HG02571 (cell line): ENCODE measurements around the gene MRPL19.
A peak's percentile ranks its signal among the peaks of the same experiment; 100 is the strongest.
"Not testable (repeated sequence)": the region's sequence is repeated elsewhere in the genome, so short reads cannot be mapped to it uniquely, and the experiment has no call there.

Experiments used
- ATAC-seq: cut with Tn5 transposase; IDR thresholded peaks from one replicate; pipeline ENCODE4 v1.9.1; 2021; ENCODE audit warnings: mild to moderate bottlenecking, moderate library complexity; ENCODE audit not compliant: unreplicated experiment

The MRPL19 gene

GRCh38 chr2:75657798-75658197 is 11.2 kb downstream of the MRPL19 start:
- no peak for ATAC-seq

- ATAC-seq, result no peak
Observed at GRCh38 chr2:75666911-75667310, 20.3 kb downstream of the MRPL19 start.

DNA sequence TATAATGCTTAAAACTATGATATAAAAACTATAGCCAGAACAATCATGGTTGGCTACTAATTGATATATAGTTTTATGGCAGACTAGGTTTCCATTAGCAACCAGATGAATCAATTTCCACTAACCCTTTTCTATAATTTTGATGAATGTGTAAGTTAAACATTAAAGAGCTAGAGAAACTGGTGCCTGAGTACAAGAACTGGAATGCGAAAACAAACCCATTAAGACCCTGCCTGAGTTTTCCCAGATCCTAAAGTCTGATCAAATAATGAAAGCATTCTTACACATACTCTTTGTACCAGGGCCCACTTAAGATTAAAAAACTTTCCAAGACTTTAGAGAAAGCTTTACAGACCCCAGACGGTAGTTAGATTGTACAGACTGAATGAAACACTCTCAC is 21.3 kb downstream of the MRPL19 start:
- ATAC-seq, result no peak

DNA sequence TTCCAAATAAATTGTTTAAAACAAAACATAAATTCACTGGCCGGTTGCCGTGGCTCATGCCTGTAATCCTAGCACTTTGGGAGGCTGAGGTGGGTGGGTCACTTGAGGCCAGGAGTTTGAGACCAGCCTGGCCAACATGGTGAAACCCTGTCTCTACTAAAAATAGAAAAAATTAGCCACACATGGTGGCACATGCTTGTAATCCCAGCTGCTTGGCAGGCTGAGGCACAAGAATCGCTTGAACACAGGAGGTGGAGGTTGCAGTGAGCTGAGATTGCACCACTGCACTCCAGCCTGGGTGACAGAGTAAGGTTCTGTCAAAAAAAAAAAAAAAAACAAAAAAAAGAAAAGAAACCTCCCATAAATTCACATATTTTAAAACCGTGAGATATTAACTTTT is 28.8 kb downstream of the MRPL19 start:
- ATAC-seq, result not testable (repeated sequence)

GRCh38 chr2:75675908-75676307 is 29.3 kb downstream of the MRPL19 start:
- no peak for ATAC-seq

GRCh38 chr2:75676464-75676863 is 29.9 kb downstream of the MRPL19 start:
- no peak for ATAC-seq

DNA sequence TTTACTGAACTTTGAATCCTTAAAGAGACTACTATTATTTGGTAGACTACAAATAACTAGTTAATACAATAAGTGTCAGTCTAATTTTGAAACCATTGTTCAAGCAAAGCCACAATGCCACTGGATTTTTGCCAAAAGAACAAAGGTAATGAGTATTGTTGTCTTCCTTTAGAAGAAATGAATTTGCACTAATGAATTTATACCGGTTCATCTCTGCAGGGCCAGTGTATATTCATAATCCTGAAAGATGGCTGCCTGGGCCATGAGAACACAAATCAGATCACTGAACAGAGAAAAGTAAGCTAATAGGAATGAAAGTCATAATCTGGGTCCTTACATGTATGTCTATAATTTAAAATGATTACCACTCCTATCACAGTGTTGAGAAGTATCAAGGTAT is 33.0 kb downstream of the MRPL19 start:
- no peak for ATAC-seq

DNA sequence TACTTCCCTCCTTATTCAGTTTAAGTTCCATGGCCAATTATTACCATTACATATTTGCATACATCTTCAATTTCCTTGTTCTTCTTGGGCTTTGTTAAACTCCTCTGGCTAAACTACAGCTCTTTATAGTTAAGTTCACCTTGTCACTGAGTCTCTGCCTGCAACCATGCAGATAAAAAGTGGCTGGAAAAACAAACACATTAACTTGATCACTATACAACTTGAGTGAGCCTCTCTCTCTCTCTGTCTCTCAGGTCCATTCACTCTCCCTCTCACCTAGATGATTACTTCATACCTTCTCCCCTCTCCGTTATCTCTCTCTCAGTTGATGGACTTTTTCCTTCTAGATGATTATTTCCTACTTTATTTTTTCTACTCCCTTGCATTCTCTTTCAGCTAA is 33.8 kb downstream of the MRPL19 start:
- no peak for ATAC-seq

DNA sequence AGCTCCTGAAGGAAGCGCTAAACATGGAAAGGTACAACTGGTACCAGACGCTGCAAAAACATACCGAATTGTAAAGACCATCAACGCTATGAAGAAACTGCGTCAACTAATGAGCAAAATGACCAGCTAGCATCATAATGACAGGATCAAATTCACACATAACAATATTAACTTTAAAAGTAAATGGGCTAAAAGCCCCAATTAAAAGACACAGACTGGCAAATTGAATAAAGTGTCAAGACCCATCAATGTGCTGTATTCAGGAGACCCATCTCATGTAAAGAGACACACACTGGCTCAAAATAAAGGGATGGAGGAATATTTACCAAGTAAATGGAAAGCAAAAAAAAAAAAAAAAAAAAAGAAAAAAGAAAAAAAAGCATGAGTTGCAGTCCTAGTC is 36.8 kb downstream of the MRPL19 start:
- not testable (repeated sequence) for ATAC-seq

GRCh38 chr2:75688196-75688595 is 41.6 kb downstream of the MRPL19 start:
- no peak for ATAC-seq

GRCh38 chr2:75698918-75699317 is 52.3 kb downstream of the MRPL19 start:
- no peak for ATAC-seq

DNA sequence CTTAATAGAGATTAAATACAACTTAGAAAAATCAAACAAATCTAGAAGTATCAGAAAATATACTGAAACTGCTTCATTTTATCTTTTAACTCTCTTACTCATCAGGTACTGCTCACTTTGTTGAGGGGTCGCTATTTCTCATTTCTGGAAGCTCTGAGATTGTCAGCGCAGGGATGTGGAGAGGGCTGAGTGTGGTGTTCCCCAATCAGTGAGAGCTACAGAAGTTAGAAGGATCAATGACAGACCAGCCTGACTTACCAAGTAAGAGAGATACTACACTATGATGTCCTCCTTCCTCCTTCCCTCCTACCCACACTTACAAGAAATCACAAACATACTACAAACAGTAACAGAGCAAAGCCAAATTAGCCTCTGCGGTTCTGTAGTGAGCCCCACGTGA is 56.0 kb downstream of the MRPL19 start:
- no peak for ATAC-seq

DNA sequence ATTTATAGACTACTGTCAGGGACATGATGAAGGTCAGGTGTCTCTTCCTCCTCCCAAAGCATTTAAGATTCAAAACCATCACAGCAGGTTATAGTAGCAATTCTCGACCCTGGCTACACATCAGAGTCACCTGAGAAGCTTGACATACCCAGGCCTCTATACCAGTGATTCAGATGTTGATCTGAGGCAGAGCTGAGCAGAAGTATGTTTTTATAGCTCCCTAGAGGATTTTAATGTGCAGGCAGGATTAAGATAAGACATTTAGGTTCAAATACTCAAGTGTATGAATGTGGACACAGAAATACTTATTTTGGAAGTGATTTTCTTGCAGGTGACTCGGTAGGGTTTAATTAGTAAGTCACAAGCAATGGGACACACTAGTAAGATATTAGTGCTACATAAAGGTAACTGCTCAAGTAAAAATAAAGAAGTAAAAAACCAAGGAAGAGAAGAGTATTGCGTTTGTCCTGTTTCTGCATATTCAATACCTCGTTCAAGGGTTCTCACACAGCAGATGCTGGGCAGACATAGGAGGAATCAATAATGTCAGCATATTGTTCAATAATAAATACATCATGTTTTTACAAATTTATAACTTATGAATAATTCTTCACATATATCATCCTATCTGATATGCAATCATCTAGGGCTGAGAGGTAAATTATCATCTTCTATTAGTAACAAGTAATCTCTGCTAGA is 57.2 kb downstream of the MRPL19 start:
- no peak for ATAC-seq

GRCh38 chr2:75705921-75706320 is 59.3 kb downstream of the MRPL19 start:
- no peak for ATAC-seq

DNA sequence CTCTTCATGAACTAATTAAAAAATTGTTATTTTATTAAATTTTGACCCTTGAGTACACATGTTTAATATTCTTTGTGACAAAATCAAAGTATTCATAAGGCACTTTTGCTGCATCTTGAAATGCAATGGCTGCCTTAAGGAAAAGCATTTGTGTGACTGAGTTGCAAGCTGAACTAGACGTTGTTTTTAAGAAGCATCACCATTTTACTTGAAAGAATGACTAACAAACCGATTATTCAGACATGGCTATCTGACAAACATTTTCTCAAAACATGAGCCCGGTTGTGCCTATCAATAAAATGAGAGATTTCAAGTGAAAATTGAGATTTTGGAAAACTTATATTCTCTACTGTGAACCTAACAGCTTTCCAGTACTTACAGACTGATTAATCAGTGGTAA is 61.3 kb downstream of the MRPL19 start:
- ATAC-seq, result no peak

GRCh38 chr2:75709297-75709696 is 62.7 kb downstream of the MRPL19 start:
- ATAC-seq, result no peak

GRCh38 chr2:75710220-75710576 is 63.6 kb downstream of the MRPL19 start:
- peak; percentile 21 for ATAC-seq

GRCh38 chr2:75710577-75711253 is 64.1 kb downstream of the MRPL19 start, which contains the start of gene GCFC2:
Gene GCFC2, minus strand, starts transcription at chr2:75710915. Its CDS starts 60 bp downstream, at chr2:75710855.
- ATAC-seq, result peak; percentile 95

- ATAC-seq, result not testable (repeated sequence)
Observed at GRCh38 chr2:75711590-75711989, 65.0 kb downstream of the MRPL19 start.

- ATAC-seq, result no peak
Observed at GRCh38 chr2:75716406-75716805, 69.8 kb downstream of the MRPL19 start.

DNA sequence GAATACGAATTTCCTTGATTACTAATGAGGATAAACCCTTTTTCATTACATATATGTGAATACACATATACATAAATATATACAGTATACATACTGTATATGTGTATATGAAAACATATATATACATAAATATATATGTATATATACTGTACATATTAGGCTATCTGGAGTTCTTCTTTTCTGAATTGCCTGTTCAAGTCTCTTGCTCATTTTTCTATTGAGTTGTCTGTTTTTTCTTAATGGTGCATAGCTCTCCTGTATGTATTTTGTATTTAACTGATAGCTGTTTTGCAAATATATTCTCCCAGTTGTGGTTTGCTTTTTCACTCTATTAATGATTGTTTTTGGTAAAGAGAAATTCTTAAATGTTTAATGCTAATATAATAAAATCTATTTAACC is 73.0 kb downstream of the MRPL19 start:
- no peak for ATAC-seq

DNA sequence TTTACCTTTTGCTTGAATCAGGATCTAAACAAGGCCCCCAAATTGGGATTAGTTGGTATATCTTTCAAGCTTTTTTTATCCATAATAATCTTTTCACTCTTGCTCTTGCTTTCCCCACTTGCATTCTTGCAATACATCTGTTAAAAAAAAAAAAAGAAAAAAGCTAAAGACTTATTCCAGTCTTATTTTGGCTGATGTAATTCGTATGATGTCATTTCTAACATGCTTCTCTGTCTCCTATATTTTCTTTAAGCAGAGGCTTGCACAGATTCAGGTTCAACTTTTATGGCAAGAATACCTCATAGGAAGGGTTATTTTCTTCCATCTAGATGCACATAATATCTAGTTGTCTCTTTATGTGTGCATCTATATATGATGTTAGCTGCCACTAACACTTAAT is 73.9 kb downstream of the MRPL19 start:
- ATAC-seq, result no peak

GRCh38 chr2:75722687-75723086 is 76.1 kb downstream of the MRPL19 start:
- no peak for ATAC-seq
